GM12865 (cell line): ENCODE measurements around the gene SPHK1.
A peak's percentile ranks its signal among the peaks of the same experiment; 100 is the strongest.

Experiments used
- DNase-seq: peaks from one replicate; pipeline ENCODE4 v3.0.0; 2010; ENCODE audit warnings: low read depth
- H3K4me3 ChIP-seq: 2 replicates; pipeline ENCODE4 v1.5.1; 2011; ENCODE audit warnings: mild to moderate bottlenecking, low read depth, low read length, control low read depth
- CTCF ChIP-seq: IDR thresholded peaks from 2 replicates; pipeline ENCODE4 v1.5.1; 2011; ENCODE audit warnings: low read length, control low read depth, low read depth, inconsistent platforms; ENCODE audit not compliant: insufficient read depth; ENCODE audit errors: missing control alignments

Gene SPHK1

GRCh38 chr17:76404976-76405563 is 20.7 kb downstream of the SPHK1 start:
- DNase-seq, result no peak
- no peak overlapping the region for H3K4me3 ChIP-seq
- no peak for TF ChIP-seq CTCF

GRCh38 chr17:76405607-76405966 is 21.2 kb downstream of the SPHK1 start:
- H3K4me3 ChIP-seq, result no peak overlapping the region
- peak; percentile 34 for DNase-seq
- no peak for TF ChIP-seq CTCF

- no peak for TF ChIP-seq CTCF
- peak; percentile 47 for DNase-seq
- H3K4me3 ChIP-seq, result no peak overlapping the region
Measured at GRCh38 chr17:76405967-76406647, 21.7 kb downstream of the SPHK1 start.

- no peak for TF ChIP-seq CTCF
- DNase-seq, result no peak
- H3K4me3 ChIP-seq, result no peak overlapping the region
Measured at GRCh38 chr17:76407509-76407908, 23.1 kb downstream of the SPHK1 start.

- TF ChIP-seq CTCF, result peak; percentile 91
- peak; percentile 75 for DNase-seq
- no peak overlapping the region for H3K4me3 ChIP-seq
Measured at GRCh38 chr17:76408037-76408849, 23.8 kb downstream of the SPHK1 start.

GRCh38 chr17:76410328-76410965 is 26.0 kb downstream of the SPHK1 start:
- no peak overlapping the region for H3K4me3 ChIP-seq
- DNase-seq, result no peak
- TF ChIP-seq CTCF, result no peak
